ENCODE results near the gene KLF12.

Gene KLF12

DNA sequence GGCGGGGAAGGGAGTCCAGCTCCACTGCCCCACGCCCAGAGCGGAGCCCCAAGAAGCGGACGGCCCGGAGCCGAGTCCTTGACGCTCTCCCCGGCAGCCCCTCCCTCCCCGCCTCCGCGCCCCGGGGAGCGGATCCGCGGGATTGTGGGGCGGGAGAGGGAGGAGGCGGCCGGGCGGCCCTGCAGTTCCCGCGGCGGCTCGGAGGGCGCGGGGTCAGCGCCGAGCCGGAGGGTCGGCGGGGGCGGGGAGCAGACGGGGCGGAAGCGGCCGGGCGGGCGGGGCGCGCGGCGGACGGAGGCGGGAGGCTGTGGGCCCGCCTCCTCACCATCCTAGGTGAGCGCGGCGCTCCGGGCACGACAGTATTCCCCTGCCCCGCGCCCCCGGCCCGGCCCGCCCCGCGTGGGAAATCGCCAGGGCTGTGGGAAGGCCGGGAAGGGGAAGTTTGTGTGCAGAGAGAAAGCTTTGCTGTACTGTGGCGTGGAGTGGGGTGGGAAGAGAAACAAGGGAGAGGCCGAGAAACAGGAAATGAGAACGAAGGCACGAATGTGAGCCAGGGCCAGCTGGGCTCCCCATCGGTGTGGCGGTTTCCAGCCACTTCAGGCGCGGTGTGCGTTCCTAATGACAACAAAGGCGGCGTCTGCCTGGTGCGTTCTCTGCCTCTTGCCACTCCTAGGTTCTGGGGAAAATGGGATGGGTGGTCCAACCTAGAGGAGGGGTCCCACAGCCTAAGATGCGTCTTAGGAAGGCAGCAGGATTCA lies 1.3 kb upstream of the KLF12 start:
- DNase-seq (ENCODE audit: low spot score) = peak; percentile 75

DNA sequence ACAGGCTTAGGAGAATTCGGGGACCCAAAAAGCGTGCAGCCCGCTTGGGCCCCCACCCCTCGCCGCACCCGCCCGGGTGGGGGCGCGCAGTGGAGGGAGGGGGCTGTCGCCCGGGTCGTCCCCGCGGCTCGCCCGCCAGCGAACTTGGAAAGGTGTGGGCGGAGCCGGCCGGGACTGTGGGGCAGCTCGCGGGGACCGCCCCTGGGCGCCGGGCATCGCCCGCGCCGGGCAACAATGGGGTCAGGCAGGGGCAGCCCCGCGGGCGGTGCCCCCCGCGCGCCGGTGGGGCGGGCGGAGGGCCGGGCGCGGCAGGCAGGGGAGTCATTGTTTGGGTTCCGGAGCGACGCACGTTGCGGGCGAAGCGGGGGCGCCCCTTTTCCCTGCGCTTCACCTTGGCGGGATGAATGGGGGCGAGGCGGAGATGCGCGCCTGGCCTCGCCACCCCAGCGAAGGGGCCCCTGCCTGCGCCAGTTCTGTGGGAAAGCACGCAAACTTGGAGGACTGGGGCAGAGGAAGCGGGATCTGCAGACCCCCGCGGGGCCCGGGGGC lies 647 bp upstream of the KLF12 start:
- DNase-seq (ENCODE audit: low spot score) = peak; percentile 63

DNA sequence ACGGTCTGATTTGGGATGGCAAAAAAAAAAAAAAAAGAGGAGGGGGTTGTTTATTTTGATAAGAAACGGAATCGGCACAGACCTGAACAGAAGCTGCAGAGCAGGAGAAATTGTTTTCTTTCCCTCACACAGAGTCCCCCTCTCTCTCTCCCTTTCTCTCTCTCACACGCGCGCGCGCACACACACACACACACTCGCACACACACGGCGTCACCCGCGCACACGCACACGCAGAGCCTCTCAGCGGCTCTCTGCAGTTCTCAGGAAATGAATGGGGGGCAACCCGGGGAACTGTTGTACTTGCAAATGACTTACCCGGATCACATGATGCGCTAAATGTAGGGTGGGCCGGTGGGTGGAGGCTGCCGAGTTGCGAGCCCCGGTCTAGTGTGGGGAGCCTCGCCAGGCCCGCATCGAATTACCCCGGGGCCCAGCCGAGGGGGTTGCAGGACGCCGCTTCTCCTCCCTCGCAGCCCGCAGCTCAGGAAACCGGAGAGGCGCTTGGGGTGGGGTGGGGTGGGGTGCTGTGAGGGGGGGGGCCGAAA lies 475 bp downstream of the KLF12 start:
- DNase-seq (ENCODE audit: low spot score) = peak; percentile 85

DNA sequence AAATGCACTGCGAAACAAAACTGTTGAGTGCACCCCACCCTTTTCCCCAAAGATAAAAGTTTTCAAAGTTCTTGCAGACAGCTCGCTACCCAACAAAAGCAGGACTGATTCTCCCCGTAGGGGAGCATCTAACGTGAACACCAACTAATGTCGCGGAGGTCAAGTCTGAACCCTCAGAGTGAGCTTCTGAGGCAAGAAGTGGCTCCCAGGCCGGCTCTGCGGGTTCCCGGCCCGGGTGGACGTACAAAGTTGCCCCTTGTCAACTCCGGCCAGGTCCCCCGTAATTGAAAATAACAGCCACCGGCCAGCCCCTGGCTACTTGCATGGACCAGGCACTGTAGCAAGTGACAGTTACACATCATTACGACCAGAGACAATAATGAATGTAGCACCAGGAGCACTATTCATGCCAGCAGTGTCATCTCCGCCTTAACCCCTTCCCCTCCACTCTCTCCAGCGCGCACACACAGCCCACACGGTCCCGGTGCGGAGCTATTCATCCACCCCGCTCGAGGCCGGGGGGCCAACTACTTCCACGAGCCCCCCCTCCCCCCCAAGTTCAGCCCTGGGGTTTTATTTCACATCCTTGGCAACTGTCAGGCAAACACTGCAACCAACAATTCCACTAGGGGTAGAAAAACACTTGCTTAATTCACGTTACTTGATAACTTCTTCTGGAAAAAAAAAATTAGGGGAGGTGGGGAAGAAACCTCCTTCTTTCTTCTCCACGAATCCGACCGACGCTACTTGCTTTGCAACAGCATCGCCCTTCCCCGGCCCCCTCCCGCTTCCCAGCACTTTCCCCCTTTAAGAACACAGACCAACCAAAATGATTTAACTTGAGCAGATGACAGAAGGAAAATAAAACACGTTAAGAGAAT lies 1.2 kb downstream of the KLF12 start:
- peak; percentile 30 for DNase-seq (ENCODE audit: low spot score)

DNA sequence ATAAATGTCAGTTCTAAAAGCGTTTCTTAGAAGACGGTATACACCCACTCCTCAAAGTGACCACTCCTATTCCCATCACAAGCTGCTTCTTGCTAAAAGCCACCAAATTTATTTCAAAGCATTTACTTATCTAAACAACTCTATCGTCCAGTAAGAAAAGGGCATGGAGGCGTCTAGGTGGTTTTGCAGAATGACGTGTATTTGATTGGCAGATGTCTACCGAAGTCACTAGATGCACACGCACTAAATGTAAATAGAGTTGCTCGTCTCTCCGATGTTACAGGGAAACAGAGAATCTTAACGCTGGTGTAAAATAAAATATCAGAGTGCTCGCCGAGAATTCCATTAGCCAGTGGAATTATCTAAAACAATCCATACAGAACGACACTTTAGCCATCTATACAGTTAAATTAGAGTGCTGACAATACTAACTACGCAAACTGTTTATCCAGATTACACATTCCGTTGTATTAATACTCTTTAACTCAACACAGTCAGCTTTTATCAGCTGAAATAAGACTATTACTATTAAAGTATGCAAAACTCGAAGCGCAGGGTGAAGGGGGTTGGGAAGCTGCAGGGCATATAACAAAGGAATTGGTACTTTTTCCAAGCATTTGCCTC lies 1.9 kb downstream of the KLF12 start:
- DNase-seq (ENCODE audit: low spot score) = peak; percentile 18

DNA sequence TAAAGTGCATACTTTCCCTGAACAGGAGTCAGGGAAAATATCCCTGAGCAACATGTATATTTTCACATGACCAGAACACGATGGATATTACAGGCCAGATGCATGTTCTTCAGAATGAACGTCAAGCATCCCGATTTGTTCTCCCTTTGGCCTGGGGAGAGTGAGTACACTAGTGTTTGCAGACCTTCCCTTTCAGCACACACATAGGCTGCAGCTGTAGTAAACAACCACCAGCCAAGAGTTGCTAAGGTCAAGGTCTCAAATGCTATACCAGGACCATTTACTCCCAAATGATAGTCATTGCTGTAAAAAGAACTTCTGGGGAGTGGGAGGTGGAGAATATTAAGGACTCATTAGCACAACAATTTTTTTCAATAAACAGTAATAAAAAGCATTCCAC lies 3.0 kb downstream of the KLF12 start:
- DNase-seq (ENCODE audit: low spot score) = no peak

DNA sequence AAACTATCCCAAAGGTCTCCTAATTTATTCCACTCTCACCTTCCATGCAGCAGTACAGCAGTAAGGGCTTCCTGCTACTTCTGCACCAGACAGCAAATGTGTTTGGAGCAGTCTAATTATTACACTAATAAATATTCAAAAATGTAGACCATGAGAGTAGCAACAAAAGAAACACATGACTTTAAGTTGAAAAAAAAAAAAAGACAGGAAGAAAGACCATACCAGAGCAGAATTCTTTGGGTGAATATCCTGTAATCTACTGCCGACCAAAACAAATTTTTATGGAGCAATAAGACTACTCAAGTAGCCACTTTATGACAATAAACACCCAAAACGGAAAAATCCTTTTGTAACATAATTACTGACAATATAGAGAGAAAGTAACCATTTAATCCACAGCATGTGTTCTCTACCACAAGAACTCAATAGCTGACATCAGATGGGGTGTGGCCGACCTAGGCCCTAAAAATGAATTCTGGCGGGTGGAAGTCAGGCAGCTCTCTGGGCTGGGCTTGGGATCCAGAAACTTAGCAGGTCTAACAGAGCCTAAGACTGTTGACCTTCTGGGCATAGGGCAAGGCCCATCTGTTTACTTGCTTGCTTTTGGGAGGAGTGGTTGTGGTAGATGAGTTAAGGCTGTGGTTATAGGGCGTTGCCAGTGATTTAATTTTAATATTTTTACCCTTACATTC lies 4.6 kb downstream of the KLF12 start:
- no peak for DNase-seq (ENCODE audit: low spot score)

DNA sequence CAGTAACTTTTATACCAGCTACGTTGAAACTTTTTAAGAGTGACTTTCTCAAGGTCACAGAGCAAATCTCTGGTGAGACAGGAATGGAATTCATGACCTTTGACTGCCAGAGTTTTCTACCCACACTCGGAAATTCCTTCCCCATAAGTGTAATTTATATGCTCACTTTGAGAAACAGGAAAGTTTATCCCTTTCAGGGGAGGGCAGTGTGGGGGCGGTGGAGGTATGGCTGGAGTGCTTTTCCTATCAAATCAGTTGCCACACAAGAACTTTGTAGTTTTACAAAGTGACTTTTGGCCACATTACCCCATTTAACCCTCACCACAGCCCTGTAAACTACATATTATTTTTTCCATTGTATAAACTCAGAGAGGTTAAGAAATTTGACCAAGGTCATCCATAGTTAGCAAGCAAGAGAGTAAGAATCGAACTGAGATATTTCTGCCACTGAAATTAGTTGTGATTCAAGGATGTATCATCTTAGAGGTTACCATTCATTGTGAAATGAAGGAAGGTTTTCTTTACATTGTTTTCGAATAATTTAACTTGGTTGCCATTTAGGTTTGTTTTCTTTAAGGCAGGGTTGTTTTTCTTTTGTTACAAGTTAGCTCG lies 5.9 kb downstream of the KLF12 start:
- DNase-seq (ENCODE audit: low spot score) = no peak

DNA sequence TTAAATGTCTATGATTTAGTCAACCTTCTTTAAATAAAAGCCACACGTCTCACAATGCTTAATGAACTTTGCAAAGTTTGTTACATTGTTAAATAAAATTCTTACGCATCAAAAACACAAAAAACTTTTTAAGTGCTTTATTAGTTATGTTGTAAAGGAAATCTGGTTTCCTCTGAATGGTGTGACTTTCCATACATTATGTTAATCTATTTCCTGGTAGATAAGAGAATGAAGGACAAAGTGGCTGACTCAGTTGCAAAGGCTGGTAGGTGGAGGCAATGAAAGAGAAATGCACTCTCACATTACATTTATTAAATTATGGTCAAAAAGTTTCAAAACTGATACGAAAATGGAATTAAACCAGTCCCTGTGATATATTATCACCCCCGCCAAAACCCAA lies 15.9 kb downstream of the KLF12 start:
- DNase-seq (ENCODE audit: low spot score) = no peak

DNA sequence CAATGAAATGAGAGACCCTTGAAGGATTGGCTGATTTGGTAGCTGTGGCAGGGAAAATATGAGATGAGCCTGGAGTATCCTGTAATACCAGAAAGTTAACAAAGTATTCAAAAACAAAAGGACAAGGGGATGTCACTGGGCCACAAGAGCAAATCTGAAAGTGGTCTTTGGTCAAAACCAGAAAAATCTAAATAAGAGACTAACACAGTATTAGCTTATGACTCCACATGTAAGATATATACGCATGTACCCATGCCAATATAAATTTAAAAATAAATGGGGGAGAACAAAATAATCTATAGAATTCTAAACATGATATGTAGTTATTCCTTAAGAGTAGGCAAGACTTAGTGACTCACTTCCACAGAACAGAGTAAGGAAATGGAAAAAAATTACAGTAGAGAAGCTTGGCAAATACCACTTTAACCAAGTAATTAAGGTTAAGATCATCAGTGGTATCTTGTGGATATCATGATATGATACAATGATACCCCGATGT lies 16.9 kb downstream of the KLF12 start:
- DNase-seq (ENCODE audit: low spot score) = no peak

DNA sequence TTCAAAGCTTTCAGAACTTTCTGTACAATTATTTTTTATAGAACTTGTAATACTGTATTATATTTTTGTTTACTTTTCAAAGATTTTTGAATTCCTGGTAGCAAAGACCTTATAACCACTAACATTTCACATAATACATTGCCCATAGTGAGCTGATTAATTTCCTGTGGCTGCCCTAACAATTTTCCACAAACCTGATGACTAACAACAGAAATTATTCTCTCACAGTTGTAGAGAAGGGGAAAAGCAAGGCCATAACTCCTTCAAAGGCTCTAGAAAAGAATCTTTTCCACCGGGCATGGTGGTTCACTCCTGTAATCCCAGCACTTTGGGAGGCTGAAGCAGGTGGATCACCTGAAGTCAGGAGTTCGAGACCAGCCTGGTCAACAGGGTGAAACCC lies 19.1 kb downstream of the KLF12 start:
- DNase-seq (ENCODE audit: low spot score) = no peak

DNA sequence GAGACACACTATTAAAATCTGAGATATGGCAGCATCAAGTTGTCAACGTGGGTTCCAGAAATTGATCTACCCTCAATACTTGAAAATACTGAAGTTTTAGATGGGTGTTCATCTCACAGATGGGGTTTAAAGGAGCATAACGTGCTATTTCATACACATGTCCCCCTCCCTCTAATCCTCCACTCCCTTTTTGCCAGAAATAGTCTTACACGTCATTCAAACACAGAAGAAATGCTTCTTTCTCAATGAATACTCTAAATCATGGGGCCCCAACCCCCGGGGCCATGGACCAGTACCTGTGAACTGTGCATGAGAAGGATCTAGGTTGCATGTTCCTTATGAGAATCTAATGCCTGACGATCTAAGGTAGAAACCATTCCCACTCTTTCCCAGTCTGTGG lies 19.6 kb downstream of the KLF12 start:
- no peak for DNase-seq (ENCODE audit: low spot score)

DNA sequence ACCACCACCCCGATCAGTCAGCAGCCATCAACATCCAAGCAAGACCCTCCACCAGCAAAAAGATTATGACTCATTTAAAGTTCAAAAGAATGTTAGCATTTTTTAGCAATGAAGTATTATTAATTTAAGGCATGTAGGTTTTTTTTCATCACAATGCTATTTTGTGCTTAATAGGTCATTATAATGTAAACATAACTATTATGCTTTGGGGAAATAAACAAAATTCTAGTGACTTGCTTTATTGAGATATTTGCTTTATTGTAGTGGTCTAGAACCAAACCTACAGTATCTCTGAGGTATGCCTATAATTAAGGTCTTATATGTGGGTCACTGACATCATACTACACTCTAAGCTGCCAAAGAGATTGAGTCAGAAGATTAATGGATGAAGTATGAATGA lies 20.0 kb downstream of the KLF12 start:
- no peak for DNase-seq (ENCODE audit: low spot score)

DNA sequence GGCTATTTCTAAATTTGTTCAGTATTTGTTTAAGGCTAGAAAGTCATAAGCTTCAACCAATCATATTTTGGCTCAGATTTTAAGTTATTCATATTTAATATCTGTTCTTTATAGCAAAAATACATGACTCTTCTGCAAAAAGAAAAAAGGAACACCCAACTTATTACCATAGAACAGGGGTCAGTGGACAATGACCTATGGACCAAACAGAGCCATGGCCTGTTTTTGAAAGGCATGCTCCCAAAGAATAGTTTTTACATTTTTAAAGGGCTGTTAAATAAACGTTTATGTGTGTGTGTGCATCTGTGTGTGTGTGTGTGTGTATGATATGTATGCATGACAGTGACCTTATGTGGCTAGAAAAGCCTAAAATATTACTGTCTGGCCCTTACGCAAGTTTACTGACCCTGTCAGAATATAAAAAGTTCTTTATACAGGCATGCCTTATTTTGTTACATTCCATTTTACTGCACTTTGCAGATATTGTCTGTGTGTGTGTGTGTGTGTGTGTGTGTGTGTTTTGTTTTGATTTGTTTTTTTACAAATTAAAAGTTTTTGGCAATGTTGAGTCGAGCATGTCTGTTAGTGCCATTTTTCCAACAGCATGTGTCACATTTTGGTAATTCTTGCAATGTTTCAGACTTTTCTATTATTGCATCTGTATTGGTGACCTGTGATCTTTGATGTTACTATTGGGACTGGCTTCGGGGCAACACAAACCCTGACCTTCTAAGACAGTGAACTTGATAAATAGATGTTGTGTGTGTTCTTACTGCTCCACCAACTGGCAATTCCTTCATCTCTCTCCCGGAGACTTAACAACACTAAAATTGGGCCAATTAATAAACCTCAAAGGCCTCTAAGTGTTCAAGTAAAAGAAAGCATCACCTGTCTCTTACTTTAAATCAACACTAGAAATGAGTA lies 22.0 kb downstream of the KLF12 start:
- DNase-seq (ENCODE audit: low spot score) = no peak

DNA sequence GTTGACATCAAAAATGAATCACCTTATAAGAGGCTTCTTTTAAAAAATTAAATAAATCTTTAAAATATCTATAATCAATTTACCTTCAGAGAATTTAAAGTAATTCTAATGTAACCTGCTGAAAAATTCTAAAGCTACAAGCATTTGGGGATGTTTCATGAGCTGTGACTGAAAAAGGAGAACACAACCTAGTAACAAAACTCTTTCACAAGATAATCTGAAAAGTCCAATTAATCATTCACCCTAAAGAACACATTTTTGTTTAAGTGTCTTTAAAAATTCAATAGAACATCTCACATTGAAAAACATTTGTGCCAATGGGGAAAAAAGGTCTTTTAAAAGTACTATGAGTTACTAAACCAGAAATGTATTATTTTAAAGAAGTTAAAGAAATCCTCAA lies 22.8 kb downstream of the KLF12 start:
- DNase-seq (ENCODE audit: low spot score) = no peak

DNA sequence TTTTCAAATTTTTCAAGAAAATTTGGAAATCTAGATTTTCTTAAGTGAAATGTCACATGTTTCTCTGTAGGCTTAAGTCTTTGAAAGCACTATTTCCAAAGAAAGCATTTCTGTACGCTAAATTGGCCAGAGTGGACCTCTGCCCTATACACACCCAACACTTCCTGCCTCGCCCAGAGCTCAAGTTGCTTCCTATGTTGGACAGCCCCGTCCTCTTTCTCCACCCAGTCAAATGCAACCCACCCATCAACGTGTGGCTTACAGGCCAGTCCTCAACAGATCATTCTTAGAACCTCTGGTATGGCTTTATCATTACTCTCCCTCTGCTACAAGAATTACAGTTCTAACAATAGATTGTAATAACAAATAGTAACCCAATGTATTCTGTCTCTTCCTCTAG lies 24.2 kb downstream of the KLF12 start:
- DNase-seq (ENCODE audit: low spot score) = no peak

DNA sequence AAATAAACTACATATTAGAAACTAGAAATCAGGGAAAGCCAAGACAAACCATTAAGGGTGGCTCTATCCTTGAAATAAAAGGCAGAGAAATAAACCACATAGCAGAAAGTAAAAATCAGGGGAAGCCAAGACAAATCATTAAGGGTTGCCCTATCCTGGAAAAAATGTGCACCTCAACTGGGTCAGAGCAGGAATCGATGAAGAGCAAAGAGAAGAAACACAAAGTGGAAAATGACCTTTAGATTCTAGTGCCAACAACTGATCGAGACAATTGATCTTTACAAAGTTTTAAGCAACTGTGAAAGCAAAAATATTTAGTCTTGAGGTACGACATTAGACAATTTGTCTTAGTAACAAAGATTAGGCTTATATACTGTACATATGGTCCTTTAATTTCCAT lies 26.6 kb downstream of the KLF12 start:
- DNase-seq (ENCODE audit: low spot score) = no peak

DNA sequence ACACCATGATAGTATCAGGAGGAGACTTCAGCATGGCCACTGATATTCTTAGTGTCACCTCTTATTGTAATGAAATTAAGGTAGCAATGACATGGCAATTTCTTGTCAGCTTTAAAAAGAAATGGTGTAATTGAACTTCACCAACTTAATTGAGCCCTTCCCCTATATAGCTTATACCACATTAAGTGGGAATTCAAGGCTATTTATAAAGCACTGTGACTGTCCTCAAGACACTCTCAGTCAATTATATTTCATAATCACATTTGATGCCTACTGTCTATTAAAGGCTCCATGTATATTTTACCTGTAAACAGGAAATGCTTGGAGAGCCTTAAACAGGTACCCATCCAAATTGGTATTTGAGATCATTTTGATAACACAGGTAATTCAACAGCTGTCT lies 28.3 kb downstream of the KLF12 start:
- no peak for DNase-seq (ENCODE audit: low spot score)

DNA sequence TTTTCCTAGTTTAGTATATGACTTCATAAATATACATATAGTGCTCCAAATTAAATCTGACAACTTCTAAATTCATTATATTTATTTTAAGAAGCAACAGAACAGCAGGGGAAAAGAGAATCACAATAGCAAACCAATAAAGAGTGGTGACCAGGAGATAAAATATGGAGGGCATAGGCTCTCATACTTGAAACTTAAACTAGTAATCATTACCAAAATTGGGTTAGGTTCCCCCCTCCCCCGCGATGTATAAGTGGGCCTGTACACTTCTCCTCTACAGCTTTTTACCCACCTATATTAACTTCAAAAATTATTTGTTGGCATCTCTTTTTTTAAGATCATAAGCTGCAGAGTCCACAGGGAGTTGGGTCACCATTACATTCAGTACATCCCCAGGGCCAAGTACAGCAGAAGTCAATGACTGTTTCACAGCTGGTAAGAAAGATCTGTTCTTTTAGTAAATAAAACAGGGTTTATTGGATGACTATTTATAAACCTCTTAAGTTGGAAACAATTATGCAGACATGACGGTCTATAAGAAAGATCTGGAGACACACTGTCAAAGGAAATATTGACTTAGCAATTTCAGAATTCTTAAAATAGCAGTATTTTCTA lies 29.4 kb downstream of the KLF12 start:
- DNase-seq (ENCODE audit: low spot score) = no peak
